Activated CD4-positive, alpha-beta T cell treated with anti-CD3 and anti-CD28 coated beads for 1 hour (primary cell): Measurements from ENCODE around the gene PCDHA6.
"Not testable (repeated sequence)": the region's sequence is repeated elsewhere in the genome, so short reads cannot be mapped to it uniquely, and the experiment has no call there.

Experiments used
- DNase-seq: peaks from one replicate; pipeline ENCODE4 v3.0.0-alpha.2; 2020

PCDHA6 gene, protein sequence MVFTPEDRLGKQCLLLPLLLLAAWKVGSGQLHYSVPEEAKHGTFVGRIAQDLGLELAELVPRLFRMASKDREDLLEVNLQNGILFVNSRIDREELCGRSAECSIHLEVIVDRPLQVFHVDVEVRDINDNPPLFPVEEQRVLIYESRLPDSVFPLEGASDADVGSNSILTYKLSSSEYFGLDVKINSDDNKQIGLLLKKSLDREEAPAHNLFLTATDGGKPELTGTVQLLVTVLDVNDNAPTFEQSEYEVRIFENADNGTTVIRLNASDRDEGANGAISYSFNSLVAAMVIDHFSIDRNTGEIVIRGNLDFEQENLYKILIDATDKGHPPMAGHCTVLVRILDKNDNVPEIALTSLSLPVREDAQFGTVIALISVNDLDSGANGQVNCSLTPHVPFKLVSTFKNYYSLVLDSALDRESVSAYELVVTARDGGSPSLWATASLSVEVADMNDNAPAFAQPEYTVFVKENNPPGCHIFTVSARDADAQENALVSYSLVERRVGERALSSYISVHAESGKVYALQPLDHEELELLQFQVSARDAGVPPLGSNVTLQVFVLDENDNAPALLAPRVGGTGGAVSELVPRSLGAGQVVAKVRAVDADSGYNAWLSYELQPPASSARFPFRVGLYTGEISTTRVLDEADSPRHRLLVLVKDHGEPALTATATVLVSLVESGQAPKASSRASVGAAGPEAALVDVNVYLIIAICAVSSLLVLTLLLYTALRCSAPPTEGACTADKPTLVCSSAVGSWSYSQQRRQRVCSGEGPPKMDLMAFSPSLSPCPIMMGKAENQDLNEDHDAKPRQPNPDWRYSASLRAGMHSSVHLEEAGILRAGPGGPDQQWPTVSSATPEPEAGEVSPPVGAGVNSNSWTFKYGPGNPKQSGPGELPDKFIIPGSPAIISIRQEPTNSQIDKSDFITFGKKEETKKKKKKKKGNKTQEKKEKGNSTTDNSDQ

GRCh38 chr5:140827704-140828361 lies at the start of gene PCDHA6:
Gene PCDHA6 (plus strand): TSS chr5:140827960. CDS start chr5:140828092, 132 bp downstream.
- no peak for DNase-seq

- no peak for DNase-seq
These were observed 47.2 kb upstream of the PCDHA6 start for GRCh38 chr5:140780512-140780911.

DNA sequence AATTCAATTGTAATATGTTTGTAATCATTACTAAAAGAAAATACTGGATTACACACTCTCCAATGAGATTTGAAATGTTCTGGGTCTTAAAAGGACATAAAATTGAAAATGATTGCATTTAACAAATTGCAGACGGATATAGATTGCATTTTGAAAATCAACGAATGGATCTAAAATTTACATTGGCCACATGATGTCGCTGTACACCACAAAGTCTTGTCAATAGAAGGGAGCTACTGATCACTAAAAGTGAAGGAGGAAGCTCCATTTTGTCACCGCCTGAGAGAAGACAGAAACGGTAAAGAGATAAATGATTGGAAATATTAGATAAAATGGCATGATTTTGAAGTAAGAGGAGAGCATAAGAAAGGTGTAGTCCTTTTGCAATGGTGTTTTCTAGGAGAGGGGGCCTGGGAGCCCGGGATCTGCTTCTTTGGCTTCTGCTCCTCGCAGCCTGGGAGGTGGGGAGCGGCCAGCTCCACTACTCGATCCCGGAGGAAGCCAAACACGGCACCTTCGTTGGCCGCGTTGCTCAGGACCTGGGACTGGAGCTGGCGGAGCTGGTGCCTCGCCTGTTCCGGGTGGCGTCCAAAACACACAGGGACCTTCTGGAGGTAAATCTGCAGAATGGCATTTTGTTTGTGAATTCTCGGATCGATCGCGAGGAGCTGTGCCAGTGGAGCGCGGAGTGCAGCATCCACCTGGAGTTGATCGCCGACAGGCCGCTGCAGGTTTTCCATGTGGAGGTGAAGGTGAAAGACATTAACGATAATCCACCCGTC lies 41.7 kb upstream of the PCDHA6 start, which contains the start of gene PCDHA1:
Gene PCDHA1, plus strand, starts transcription at position 236 of the 782 bp plus-strand sequence.
- DNase-seq: no peak

- not testable (repeated sequence) for DNase-seq
These were observed 40.3 kb upstream of the PCDHA6 start for GRCh38 chr5:140787422-140787821.

- not testable (repeated sequence) for DNase-seq
These were observed 39.8 kb upstream of the PCDHA6 start for GRCh38 chr5:140787849-140788504.

- DNase-seq: no peak
These were observed 36.7 kb upstream of the PCDHA6 start for GRCh38 chr5:140791089-140791488.

DNA sequence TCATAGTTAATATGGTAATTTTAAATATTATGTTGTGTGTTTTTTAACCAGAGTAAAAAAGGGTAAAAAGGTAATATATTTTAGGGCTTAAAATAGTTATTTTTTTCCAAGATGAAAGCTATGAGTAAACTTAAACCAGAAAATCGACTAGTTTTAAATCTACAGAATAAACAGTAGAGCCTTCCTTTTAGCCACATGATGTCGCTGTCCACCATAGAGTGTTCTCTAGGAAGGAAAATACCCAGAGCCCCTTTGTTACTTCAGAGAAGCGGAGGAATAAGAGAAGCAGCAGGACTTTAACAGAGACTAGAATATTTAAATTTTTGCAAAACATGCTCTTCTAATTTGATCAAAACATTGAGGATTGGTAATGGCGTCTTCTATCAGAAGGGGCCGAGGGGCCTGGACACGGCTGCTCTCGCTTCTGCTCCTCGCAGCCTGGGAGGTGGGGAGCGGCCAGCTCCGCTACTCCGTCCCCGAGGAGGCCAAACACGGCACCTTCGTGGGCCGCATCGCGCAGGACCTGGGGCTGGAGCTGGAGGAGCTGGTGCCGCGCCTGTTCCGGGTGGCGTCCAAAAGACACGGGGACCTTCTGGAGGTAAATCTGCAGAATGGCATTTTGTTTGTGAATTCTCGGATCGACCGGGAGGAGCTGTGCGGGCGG lies 33.0 kb upstream of the PCDHA6 start, which contains the start of gene PCDHA2:
Gene PCDHA2, plus strand, starts transcription at position 258 of the 664 bp plus-strand sequence.
- no peak for DNase-seq

DNA sequence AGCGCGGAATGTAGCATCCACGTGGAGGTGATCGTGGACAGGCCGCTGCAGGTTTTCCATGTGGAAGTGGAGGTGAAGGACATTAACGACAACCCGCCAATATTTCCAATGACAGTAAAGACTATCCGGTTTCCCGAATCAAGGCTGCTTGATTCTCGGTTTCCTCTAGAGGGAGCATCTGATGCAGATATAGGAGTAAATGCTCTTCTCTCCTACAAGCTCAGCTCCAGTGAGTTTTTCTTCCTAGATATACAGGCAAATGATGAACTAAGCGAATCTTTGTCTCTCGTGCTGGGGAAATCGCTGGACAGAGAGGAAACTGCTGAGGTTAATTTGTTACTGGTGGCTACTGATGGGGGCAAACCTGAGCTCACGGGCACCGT lies 32.5 kb upstream of the PCDHA6 start:
- DNase-seq: no peak

DNA sequence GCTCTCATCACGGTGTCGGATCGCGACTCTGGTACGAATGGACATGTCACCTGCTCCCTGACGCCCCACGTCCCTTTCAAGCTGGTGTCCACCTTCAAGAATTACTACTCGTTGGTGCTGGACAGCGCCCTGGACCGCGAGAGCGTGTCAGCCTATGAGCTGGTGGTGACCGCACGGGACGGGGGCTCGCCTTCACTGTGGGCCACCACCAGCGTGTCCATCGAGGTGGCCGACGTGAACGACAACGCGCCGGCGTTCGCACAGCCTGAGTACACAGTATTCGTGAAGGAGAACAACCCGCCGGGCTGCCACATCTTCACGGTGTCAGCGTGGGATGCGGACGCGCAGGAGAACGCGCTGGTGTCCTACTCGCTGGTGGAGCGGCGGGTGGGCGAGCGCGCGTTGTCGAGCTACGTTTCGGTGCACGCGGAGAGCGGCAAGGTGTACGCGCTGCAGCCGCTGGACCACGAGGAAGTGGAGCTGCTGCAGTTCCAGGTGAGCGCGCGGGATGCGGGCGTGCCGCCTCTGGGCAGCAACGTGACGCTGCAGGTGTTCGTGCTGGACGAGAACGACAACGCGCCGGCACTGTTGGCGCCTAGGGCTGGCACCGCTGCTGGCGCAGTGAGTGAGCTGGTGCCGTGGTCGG lies 31.6 kb upstream of the PCDHA6 start:
- DNase-seq: not testable (repeated sequence)

DNA sequence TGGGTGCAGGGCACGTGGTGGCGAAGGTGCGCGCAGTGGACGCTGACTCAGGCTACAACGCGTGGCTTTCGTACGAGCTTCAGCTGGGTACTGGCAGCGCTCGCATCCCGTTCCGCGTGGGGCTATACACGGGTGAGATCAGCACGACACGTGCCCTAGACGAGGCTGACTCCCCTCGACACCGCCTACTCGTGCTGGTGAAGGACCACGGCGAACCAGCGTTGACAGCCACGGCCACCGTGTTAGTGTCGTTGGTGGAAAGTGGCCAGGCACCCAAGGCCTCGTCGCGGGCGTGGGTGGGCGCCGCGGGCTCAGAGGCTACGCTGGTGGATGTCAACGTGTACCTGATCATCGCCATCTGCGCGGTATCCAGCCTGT lies 31.1 kb upstream of the PCDHA6 start:
- DNase-seq: no peak

- no peak for DNase-seq
These were observed 26.8 kb upstream of the PCDHA6 start, which contains the start of gene PCDHA3 for GRCh38 chr5:140800816-140801493. Gene PCDHA3 (plus strand): TSS chr5:140801057.

DNA sequence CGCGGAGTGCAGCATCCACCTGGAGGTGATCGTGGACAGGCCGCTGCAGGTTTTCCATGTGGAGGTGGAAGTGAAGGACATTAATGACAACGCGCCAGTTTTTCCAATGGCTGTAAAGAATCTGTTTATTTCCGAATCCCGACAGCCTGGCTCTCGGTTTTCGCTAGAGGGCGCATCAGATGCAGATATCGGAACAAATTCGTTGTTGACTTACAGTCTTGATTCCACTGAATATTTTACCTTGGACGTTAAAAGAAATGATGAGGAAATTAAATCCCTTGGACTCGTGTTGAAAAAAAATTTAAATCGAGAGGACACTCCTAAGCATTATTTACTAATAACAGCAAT lies 26.3 kb upstream of the PCDHA6 start:
- DNase-seq: no peak

- not testable (repeated sequence) for DNase-seq
These were observed 25.4 kb upstream of the PCDHA6 start for GRCh38 chr5:140802381-140802780.

GRCh38 chr5:140802781-140803271 lies 24.9 kb upstream of the PCDHA6 start:
- DNase-seq: no peak

- DNase-seq: no peak
These were observed 20.7 kb upstream of the PCDHA6 start, which contains the start of gene PCDHA4 for GRCh38 chr5:140806834-140807775. Gene PCDHA4 (plus strand): TSS chr5:140807068.

GRCh38 chr5:140808241-140808888 lies 19.4 kb upstream of the PCDHA6 start:
- not testable (repeated sequence) for DNase-seq

DNA sequence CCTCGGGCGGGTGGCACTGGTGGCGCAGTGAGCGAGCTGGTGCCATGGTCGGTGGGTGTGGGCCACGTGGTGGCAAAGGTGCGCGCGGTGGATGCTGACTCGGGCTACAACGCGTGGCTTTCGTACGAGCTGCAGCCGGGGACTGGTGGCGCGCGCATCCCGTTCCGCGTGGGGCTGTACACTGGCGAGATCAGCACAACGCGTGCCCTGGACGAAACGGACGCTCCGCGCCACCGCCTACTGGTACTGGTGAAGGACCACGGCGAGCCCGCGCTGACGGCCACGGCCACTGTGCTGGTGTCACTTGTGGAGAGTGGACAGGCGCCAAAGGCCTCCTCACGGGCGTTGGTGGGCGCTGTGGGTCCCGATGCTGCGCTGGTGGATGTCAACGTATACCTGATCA lies 18.9 kb upstream of the PCDHA6 start:
- DNase-seq: no peak
